ENCODE data around the gene KDM2A. TPM values are rescaled to one million over a fixed set of nuclear protein-coding genes. Genes with fewer than 3 reads are reported as not detected.
"Not testable (repeated sequence)": the region's sequence is repeated elsewhere in the genome, so short reads cannot be mapped to it uniquely, and the experiment has no call there.

Gene KDM2A
- polyA plus RNA-seq, 2 of the 4 experiments (the other 2 are of a cell fraction): 34.5 to 42.8 TPM

DNA sequence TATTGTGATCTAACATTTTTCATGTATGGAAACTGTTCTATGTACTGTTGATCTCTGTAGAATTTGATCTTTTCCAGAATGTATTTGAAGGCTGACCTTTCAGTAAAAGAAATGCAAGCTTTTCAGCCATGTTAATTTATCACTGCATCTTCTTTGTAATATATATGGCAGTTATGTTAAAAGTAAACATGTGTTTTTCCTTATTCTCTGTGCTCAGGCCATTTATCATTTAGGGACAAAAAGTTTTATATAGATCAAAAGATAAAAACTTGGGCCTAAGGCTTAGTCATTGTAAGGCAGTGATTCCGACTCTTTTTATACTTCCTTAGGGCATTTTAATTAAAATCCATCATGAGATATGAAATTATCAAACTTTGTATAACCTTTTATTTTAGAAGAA lies 48.7 kb downstream of the KDM2A start:
- DNase-seq (ENCODE audit: low read depth in 1 of 2, low spot score in 1 of 2) (no peak), FAIRE-seq (no peak), ATAC-seq (no peak)
- peak overlapping the region; percentile 66 to 83; a peak in 5 of 6 replicates for H3K27ac ChIP-seq
- H3K4me1 ChIP-seq: peaks cover 32% of the 10 kb centered on the region
- 51% methylated on average over 1 of the region's 1 CpG for WGBS (ENCODE audit: missing lambda C conversion rate)
- H3K4me3 ChIP-seq: no peak overlapping the region
- CTCF ChIA-PET: interaction anchor here (0.6 to 5.6 kb wide), 20 partner anchors 7 to 91 kb away, joined by 3 to 39 read pairs (median 4); partner anchors contain the start of gene KDM2A
- no peaks in the 10 kb centered on the region for H3K9me3 ChIP-seq
- POLR2A ChIA-PET: no interaction called here
- no peak for TF ChIP-seq KDM1A (IDR thresholded peaks at IDR 0.05; ENCODE audit: low read depth)
- no peak for TF ChIP-seq HOXA7 (CRISPR knock-in tag; IDR thresholded peaks at IDR 0.05)
- no peak for TF ChIP-seq HOXB5 (CRISPR knock-in tag; IDR thresholded peaks at IDR 0.05)
- no peak for TF ChIP-seq PHF8 (IDR thresholded peaks at IDR 0.05; ENCODE audit: borderline replicate concordance, low read depth)
- TF ChIP-seq TP53 (CRISPR knock-in tag; IDR thresholded peaks at IDR 0.05): no peak
- no peak for TF ChIP-seq ZC3H11A (IDR thresholded peaks at IDR 0.05)
- TF ChIP-seq CHD2 (IDR thresholded peaks at IDR 0.05; ENCODE audit: low read length, partially characterized antibody): no peak
- TF ChIP-seq FOXS1 (CRISPR knock-in tag; IDR thresholded peaks at IDR 0.05): no peak
- no peak for TF ChIP-seq JUN (IDR thresholded peaks at IDR 0.05)
- TF ChIP-seq SREBF2 (IDR thresholded peaks at IDR 0.05): no peak
- TF ChIP-seq RAD21 (conservative IDR thresholded peaks at IDR 0.05 in 1 of 2, IDR thresholded peaks at IDR 0.05 in 1 of 2): no peak
- no peak for TF ChIP-seq CEBPB (IDR thresholded peaks at IDR 0.05)
- no peak for TF ChIP-seq CBX2 (IDR thresholded peaks at IDR 0.05; ENCODE audit: borderline replicate concordance, low read depth)
- TF ChIP-seq USF2 (IDR thresholded peaks at IDR 0.05): no peak
- TF ChIP-seq HMGXB4 (CRISPR knock-in tag; IDR thresholded peaks at IDR 0.05; ENCODE audit: borderline replicate concordance): no peak
- TF ChIP-seq, protein P1, sequence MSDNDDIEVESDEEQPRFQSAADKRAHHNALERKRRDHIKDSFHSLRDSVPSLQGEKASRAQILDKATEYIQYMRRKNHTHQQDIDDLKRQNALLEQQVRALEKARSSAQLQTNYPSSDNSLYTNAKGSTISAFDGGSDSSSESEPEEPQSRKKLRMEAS (IDR thresholded peaks at IDR 0.05): no peak
- no peak for TF ChIP-seq GATA3 (IDR thresholded peaks at IDR 0.05; ENCODE audit: borderline replicate concordance)
- TF ChIP-seq NPAS2 (CRISPR knock-in tag; IDR thresholded peaks at IDR 0.05; ENCODE audit: borderline replicate concordance): no peak
- no peak for TF ChIP-seq EHMT2 (IDR thresholded peaks at IDR 0.05; ENCODE audit: low read depth)
- peak overlapping the region; percentile 62 for H3K4me2 ChIP-seq

GRCh38 chr11:67168911-67169310 lies 49.8 kb downstream of the KDM2A start:
- ChIA-PET CTCF (interaction anchor here (0.6 to 5.6 kb wide), 10 partner anchors 12 to 121 kb away, joined by 3 to 39 read pairs (median 4); no protein-coding TSS in a partner anchor), POLR2A (interaction anchor here (0.6 kb wide), 1 partner anchor 50 kb away, joined by 3 read pairs; no protein-coding TSS in a partner anchor)
- WGBS (ENCODE audit: missing lambda C conversion rate): 93% methylated on average over 9 of the region's 9 CpGs
- H3K4me1 ChIP-seq: peaks cover 33% of the 10 kb centered on the region
- ATAC-seq; DNase-seq (ENCODE audit: low read depth in 1 of 2, low spot score in 1 of 2); H3K9me3 ChIP-seq; FAIRE-seq; H3K4me3 ChIP-seq: not testable (repeated sequence)
- peak overlapping the region; percentile 66 to 83 for H3K27ac ChIP-seq
- H3K4me2 ChIP-seq: peak overlapping the region; percentile 62

DNA sequence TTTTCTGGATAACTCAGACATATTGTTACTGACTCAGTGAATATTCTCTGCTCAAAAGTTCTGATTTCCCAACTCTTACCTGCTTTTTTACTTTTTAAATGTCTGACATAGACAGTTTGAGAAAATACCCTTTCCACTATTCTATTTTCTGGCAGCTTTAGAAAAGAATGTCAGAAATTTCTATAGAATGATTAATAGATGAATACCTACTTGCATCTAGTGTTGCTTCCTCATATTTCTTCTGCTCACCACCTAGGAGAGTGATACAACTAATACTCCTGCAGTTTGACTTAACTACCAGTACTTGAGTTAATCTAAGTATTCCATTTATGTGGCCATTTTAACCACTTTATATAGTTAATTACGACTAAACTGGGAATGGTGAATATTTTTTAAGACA lies 55.2 kb downstream of the KDM2A start:
- 91% methylated on average over 1 of the region's 1 CpG for WGBS (ENCODE audit: missing lambda C conversion rate)
- CTCF ChIA-PET: no interaction called here
- H3K9me3 ChIP-seq: no peaks in the 10 kb centered on the region
- no peak for DNase-seq (ENCODE audit: low read depth in 1 of 2, low spot score in 1 of 2)
- H3K4me2 ChIP-seq: no peak overlapping the region
- H3K27ac ChIP-seq: no peak overlapping the region
- H3K4me1 ChIP-seq: peaks cover 10% of the 10 kb centered on the region; the same call in 2 of the 3 replicates
- no peak for FAIRE-seq
- TF ChIP-seq ZNF302 (CRISPR knock-in tag; IDR thresholded peaks at IDR 0.05) (no peak), HMGXB4 (CRISPR knock-in tag; IDR thresholded peaks at IDR 0.05; ENCODE audit: borderline replicate concordance) (no peak), KDM1A (IDR thresholded peaks at IDR 0.05; ENCODE audit: low read depth) (no peak), JUN (IDR thresholded peaks at IDR 0.05) (no peak), FOSL2 (IDR thresholded peaks at IDR 0.05) (no peak), FOSL2 (CRISPR knock-in tag; IDR thresholded peaks at IDR 0.05) (no peak), BCL3 (IDR thresholded peaks at IDR 0.05) (no peak), KDM5A (IDR thresholded peaks at IDR 0.05) (no peak)
- POLR2A ChIA-PET: no interaction called here
- H3K4me3 ChIP-seq: no peak overlapping the region
- ATAC-seq: no peak
